K562 (cell line): ENCODE measurements around the gene ALG14. TPM values are rescaled to one million over a fixed set of nuclear protein-coding genes. Genes with fewer than 3 reads are reported as not detected.
A peak's percentile ranks its signal among the peaks of the same experiment; 100 is the strongest.

Experiments used
- ARID1B ChIP-seq: fragments of 450-650 bp; IDR thresholded peaks from 2 replicates; pipeline ENCODE4 v1.6.1; 2016; ENCODE audit warnings: antibody characterized with exemption, mild to moderate bottlenecking, inconsistent platforms
- FOXJ3 ChIP-seq: sonication (generic); formaldehyde crosslinking; IDR thresholded peaks from 2 replicates; pipeline ENCODE4 v1.4.0; 2020; ENCODE audit warnings: mild to moderate bottlenecking, missing genetic modification reagents
- GTF3C2 ChIP-seq: IDR thresholded peaks from 3 replicates; pipeline ENCODE4 v1.6.1; 2011; ENCODE audit warnings: borderline replicate concordance, mild to moderate bottlenecking, moderate library complexity; ENCODE audit not compliant: insufficient read length; ENCODE audit errors: extremely low read depth
- HNRNPK ChIP-seq: fragments of 200-400 bp; formaldehyde crosslinking; IDR thresholded peaks from one replicate; pipeline ENCODE4 v1.6.1; 2018; ENCODE audit warnings: mild to moderate bottlenecking, low read depth, low read length; ENCODE audit not compliant: poor library complexity, severe bottlenecking
- LEF1 ChIP-seq: fragments of 450-650 bp; IDR thresholded peaks from 2 replicates; pipeline ENCODE4 v1.6.1; 2016; ENCODE audit warnings: mild to moderate bottlenecking
- MXD1 ChIP-seq: fragments of 250-450 bp; sonication (Bioruptor Pico); IDR thresholded peaks from 2 replicates; pipeline ENCODE4 v1.8.0; 2021; ENCODE audit warnings: borderline replicate concordance, mild to moderate bottlenecking, moderate library complexity; ENCODE audit not compliant: poor library complexity, severe bottlenecking
- NCOR1 ChIP-seq: fragments of 450-650 bp; IDR thresholded peaks from 2 replicates; pipeline ENCODE4 v1.6.1; 2016; ENCODE audit warnings: mild to moderate bottlenecking, moderate library complexity
- POLR2AphosphoS2 ChIP-seq: IDR thresholded peaks from 2 replicates; pipeline ENCODE4 v1.6.1; 2012; ENCODE audit warnings: low read length, improper control_type of control experiment
- TFE3 ChIP-seq: fragments of 450-650 bp; formaldehyde crosslinking; IDR thresholded peaks from 2 replicates; pipeline ENCODE4 v1.4.0; 2020; ENCODE audit warnings: mild to moderate bottlenecking, mixed read lengths
- TRIM24 ChIP-seq, 2 experiments: fragments of 450-650 bp; IDR thresholded peaks; 2 replicates each; pipeline ENCODE4 v1.6.1; 2016
- USF2 ChIP-seq: sonication (generic); formaldehyde crosslinking; IDR thresholded peaks from 2 replicates; pipeline ENCODE4 v1.5.0; 2020; ENCODE audit warnings: missing genetic modification reagents
- ZFP1 ChIP-seq: fragments of 450-650 bp; formaldehyde crosslinking; IDR thresholded peaks from 2 replicates; pipeline ENCODE4 v1.4.0; 2020; ENCODE audit warnings: mild to moderate bottlenecking, mixed read lengths
- ZNF444 ChIP-seq: fragments of 250-450 bp; sonication (Bioruptor Pico); IDR thresholded peaks from 2 replicates; pipeline ENCODE4 v1.4.0; 2020; ENCODE audit warnings: mild to moderate bottlenecking, moderate library complexity
- ZNF507 ChIP-seq: conservative IDR thresholded peaks from 2 replicates; pipeline ENCODE4 v1.6.1; 2017; ENCODE audit warnings: missing genetic modification characterization, missing compliant biosample characterization
- polyA plus RNA-seq, 8 experiments: library from polyadenylated mRNA; depleted of rRNA in 4 of 8; stranded (reverse) in 5 of 8; unstranded in 3 of 8; fragments of >200 nt; fragmentation: Nextera tagmentation in 2 of 8; fragmentation: Illumina TruSeq in 1 of 8; extraction: Ambion mirVana in 2 of 8; extraction: Trizol in 1 of 8; gene quantifications; 2 replicates each; pipeline versions ENCODE4 v1.2.1 to v1.2.3, GENCODE V29; 2011 to 2014; ENCODE audit warnings: inconsistent platforms in 1 of 8, missing spikeins in 1 of 8
- total RNA-seq, 7 experiments: library from RNA; depleted of rRNA in 6 of 7; stranded (reverse); fragments of >200 nt in 6 of 7; fragmentation: Illumina TruSeq in 2 of 7; extraction: Trizol in 2 of 7; gene quantifications; 2 replicates each; pipeline versions ENCODE4 v1.2.1 to v1.2.3, GENCODE V29; 2011 to 2021; ENCODE audit warnings: low replicate concordance in 1 of 7
- TF ChIP-seq, protein P1 (sequence below): sonication (generic); formaldehyde crosslinking; IDR thresholded peaks from 2 replicates; pipeline ENCODE4 v1.8.1; 2022; ENCODE audit warnings: missing genetic modification reagents
- TF ChIP-seq, protein P2 (sequence below): sonication (generic); formaldehyde crosslinking; IDR thresholded peaks from 2 replicates; pipeline ENCODE4 v1.4.0; 2020; ENCODE audit warnings: mild to moderate bottlenecking, missing genetic modification reagents
- TF ChIP-seq, protein P3 (sequence below): fragments of 200-400 bp; formaldehyde crosslinking; IDR thresholded peaks from 2 replicates; pipeline ENCODE4 v1.6.1; 2017; ENCODE audit warnings: mild to moderate bottlenecking, low read depth, low read length, moderate library complexity

ALG14 gene
- total and polyA plus RNA-seq, 9 of the 15 experiments (the other 6 are each of a cell fraction or from before 2014, with no cell fraction given) = 2.8 to 16.2 (median 4.9) TPM

- TF ChIP-seq USF2 (no peak), POLR2AphosphoS2 (no peak), ARID1B (peak; percentile 97), HNRNPK (no peak), NCOR1 (peak; percentile 96), LEF1 (peak; percentile 65; the same call in 1 of the 2 replicates), TFE3 (no peak), ZNF444 (CRISPR knock-in tag) (no peak), MXD1 (CRISPR knock-in tag) (no peak), GTF3C2 (no peak), ZNF507 (no peak), FOXJ3 (no peak), ZFP1 (CRISPR knock-in tag) (no peak), TRIM24 (IDR thresholded peaks at IDR 0.05) (peak; percentile 88 to 94)
- TF ChIP-seq, protein P1, sequence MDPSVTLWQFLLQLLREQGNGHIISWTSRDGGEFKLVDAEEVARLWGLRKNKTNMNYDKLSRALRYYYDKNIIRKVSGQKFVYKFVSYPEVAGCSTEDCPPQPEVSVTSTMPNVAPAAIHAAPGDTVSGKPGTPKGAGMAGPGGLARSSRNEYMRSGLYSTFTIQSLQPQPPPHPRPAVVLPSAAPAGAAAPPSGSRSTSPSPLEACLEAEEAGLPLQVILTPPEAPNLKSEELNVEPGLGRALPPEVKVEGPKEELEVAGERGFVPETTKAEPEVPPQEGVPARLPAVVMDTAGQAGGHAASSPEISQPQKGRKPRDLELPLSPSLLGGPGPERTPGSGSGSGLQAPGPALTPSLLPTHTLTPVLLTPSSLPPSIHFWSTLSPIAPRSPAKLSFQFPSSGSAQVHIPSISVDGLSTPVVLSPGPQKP (CRISPR knock-in tag) = no peak
- TF ChIP-seq, protein P2, sequence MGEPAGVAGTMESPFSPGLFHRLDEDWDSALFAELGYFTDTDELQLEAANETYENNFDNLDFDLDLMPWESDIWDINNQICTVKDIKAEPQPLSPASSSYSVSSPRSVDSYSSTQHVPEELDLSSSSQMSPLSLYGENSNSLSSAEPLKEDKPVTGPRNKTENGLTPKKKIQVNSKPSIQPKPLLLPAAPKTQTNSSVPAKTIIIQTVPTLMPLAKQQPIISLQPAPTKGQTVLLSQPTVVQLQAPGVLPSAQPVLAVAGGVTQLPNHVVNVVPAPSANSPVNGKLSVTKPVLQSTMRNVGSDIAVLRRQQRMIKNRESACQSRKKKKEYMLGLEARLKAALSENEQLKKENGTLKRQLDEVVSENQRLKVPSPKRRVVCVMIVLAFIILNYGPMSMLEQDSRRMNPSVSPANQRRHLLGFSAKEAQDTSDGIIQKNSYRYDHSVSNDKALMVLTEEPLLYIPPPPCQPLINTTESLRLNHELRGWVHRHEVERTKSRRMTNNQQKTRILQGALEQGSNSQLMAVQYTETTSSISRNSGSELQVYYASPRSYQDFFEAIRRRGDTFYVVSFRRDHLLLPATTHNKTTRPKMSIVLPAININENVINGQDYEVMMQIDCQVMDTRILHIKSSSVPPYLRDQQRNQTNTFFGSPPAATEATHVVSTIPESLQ (CRISPR knock-in tag) = no peak
- TF ChIP-seq, protein P3, sequence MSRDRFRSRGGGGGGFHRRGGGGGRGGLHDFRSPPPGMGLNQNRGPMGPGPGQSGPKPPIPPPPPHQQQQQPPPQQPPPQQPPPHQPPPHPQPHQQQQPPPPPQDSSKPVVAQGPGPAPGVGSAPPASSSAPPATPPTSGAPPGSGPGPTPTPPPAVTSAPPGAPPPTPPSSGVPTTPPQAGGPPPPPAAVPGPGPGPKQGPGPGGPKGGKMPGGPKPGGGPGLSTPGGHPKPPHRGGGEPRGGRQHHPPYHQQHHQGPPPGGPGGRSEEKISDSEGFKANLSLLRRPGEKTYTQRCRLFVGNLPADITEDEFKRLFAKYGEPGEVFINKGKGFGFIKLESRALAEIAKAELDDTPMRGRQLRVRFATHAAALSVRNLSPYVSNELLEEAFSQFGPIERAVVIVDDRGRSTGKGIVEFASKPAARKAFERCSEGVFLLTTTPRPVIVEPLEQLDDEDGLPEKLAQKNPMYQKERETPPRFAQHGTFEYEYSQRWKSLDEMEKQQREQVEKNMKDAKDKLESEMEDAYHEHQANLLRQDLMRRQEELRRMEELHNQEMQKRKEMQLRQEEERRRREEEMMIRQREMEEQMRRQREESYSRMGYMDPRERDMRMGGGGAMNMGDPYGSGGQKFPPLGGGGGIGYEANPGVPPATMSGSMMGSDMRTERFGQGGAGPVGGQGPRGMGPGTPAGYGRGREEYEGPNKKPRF = no peak
These were observed 43.0 kb upstream of the ALG14 start (continued) for GRCh38 chr1:95115708-95116137.
